ENCODE results near the gene TMEM92.
"Not testable (repeated sequence)": the region's sequence is repeated elsewhere in the genome, so short reads cannot be mapped to it uniquely, and the experiment has no call there.

The TMEM92 gene

GRCh38 chr17:50301891-50302584 lies 27.8 kb downstream of the TMEM92 start:
- peak in 1 of 3 donors; percentile 35 for DNase-seq

DNA sequence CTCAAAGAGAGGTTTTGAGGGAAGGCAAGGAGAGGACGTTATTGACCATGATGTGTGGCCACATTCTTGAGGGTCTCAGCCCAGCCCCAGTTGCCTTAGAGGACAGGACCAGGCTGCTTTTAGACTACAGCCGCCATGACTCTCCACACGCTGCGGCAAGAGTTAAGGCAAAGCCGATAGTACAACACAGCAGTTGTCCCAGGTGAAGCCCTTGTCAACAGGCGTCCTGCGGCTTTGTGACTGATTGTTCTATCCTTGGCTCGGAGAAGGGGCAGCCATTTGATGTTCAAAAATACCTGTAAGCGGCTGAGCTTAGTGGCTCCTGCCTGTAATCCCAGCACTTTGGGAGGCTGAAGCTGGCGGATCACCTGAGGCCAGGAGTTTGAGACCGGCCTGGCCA lies 28.8 kb downstream of the TMEM92 start:
- no peak for DNase-seq

DNA sequence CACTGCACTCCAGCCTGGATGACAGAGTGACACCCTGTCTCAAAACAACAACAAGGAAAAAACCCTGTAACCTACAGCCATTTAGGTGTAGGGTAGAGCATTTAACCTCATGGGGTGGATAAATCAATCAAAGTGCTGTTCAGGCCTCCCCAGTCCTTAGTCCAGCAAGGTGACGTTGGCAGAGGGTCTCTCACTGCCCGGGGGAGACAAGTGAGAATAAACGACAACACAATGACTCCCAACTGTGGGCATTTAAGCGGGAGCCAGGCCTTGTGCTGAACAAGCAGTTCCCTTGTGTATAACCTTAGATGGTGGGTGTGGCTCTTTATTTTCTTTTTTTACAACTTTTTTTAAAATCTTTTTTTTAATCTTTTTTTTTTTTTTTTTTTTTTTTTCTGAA lies 29.3 kb downstream of the TMEM92 start:
- no peak for DNase-seq

DNA sequence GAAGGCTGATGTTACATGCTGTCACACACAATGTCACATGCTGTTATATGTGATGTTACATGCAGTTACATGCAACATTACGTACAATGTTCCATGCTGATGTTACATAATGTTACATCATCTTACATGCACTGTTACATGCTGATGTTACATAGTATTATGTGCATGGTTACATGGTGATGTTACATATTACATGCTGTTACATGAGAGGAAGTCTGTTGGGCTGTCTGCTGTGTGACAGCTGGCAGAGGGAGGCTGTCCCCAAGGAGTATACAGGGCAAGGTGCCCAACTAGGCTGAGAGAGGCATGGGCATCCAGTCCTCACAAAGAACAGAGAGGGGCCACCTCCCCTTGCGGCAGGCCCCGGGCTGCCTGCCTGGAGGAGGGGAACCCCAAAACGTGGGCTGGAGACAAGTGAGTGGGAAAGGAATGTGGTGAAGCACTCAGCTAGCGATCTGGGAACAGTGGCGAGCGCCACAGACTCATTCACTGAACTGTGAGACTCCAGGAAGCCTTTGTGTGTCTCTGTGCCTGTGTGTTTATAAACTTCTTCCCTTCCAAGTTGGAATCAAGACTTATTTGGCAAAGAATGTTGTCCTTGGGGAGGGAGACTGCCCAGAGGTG lies 30.6 kb downstream of the TMEM92 start:
- DNase-seq = no peak

- DNase-seq = no peak
Measured at GRCh38 chr17:50307654-50308053, 33.4 kb downstream of the TMEM92 start.

DNA sequence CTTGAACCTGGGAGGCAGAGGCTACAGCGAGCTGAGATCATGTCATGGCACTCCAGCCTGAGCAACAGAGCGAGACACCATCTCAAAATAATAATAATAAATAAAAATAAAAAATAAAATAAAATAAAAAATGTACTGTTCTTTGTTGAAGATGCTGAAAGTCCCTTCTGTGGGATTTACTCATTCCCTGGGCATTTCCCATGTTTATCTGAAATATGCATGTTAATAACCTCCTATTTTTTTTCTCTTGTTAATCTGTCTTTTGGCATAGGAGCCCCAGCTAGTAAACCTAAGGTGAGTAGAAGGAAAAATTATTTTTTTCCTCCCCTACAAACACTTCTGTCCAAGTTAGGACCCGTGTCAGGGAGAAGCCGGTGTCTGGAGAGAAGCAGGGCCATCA lies 34.4 kb downstream of the TMEM92 start:
- DNase-seq = no peak

GRCh38 chr17:50310455-50311111 lies 36.3 kb downstream of the TMEM92 start:
- no peak for DNase-seq

- DNase-seq = no peak
Measured at GRCh38 chr17:50311112-50311460, 36.8 kb downstream of the TMEM92 start.

DNA sequence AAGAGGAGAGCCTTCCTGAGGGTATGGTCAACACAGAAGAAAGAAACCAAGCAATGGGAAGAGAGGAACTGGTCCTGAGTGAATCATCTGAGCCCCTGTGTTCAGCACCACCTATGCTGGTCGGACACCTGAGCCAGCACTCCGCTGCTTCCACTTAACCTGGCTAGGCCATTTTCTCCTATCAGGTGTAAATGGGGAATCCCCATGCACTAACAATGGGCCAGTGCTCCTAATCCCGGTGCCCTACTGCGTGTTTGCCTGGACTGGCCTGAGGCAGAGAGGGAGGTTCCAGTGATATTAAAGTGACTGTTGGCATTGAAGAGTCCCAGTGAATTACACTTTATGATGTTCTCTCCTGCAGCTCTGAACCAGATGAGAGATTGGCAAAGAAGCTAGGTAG lies 37.2 kb downstream of the TMEM92 start:
- DNase-seq = no peak

DNA sequence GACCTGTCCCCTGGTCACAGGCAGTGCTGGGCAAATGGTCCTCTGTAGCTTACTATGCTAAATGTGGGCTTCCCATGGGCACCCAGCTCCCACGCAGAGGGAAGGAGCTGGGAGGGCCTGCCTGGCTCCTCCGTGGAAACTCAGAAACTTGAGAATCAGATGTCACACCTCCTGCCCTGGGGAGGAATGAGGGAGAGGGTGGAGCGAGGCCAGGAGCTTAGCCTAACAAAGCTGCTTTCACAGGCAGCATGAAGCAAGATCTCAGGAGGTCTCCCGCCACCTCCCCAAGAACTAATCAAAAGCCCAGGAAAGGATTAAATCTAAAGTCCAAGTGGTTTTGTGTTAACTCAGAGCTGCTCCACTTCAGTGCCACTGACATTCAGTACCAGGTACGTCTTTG lies 38.0 kb downstream of the TMEM92 start:
- no peak for DNase-seq

- no peak for DNase-seq
Measured at GRCh38 chr17:50314456-50315011, 40.3 kb downstream of the TMEM92 start.

DNA sequence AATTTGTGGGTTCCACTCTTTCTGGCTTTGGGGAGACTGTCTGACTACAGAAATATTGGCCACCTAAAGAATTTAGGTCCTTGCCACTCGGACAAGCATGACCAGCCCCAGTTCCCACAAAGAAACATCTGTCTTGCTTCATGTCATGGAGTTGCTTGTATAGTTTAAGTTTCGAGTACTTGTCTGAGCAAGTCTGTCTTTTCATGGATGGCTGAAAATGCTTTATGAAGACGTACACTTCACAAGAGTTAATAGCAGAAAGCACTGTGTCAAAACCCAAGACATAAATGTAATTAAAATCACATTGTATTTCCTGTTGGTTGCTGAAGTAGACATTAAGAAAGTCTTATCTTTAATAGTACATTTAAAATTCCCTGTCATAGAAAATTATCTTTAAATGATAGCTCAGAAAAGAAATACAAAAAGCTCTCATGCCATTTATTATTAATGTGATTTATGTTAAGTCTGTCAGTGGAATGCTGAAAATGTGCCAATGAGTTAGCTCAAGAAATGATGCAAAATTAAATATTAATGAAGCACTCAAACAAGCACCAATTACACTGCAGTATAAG lies 41.8 kb downstream of the TMEM92 start:
- DNase-seq = no peak

GRCh38 chr17:50316660-50317059 lies 42.4 kb downstream of the TMEM92 start:
- not testable (repeated sequence) for DNase-seq

DNA sequence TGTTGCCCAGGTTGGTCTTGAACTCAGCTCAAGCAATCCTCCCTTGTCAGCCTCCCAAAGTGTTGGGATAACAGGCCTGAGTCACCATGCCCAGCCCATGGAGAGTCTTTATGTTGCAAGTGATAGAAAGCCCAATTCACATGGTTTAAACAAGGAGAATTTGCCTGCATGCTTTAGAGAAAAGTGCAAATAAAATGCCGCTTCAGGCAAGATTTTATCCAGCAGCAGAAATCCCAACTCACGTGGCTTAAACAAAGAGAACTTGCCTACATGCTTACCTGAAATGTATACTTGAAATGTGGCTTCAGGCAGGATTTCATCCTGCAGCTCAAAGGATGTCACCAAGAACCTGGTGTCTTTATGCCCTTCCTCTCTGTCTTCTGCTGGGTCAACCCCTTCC lies 42.9 kb downstream of the TMEM92 start:
- no peak for DNase-seq

DNA sequence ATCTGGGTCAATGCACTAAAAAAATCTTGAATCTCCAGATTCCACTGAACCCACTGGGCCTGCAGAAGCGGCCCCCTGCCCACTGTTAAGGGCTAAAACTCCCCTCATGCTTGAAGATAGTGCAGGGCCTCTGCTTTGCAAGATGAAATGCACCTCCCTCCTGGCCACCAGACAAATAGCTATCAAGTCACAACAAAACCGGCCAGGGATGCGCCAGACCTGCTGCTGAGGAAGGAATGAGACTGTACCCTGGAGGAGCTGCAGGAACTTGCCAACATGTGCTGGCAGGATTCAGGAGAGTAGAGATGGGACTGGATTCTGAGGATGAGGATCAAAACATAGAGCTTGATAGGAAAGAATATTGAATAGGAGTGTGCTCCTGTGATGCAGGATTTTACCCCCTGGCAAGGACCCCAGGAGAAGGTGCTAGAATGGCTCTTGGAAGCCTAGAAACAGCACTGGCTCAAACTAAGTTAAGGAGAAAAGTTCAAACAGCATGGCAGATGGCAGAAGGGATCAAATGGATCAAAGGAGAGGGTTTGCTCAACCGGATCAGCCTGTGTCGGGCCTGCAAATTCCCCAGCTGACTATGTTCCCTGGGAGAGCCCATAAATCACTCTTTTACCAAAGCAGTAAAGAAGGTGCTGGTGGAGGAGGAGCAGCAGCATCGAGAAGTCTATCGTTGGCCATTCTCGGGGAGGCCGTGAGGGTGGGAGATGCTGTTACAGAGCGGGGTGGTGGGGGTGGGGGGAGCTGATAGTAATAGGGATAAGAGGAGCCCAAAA lies 44.4 kb downstream of the TMEM92 start:
- DNase-seq = no peak

DNA sequence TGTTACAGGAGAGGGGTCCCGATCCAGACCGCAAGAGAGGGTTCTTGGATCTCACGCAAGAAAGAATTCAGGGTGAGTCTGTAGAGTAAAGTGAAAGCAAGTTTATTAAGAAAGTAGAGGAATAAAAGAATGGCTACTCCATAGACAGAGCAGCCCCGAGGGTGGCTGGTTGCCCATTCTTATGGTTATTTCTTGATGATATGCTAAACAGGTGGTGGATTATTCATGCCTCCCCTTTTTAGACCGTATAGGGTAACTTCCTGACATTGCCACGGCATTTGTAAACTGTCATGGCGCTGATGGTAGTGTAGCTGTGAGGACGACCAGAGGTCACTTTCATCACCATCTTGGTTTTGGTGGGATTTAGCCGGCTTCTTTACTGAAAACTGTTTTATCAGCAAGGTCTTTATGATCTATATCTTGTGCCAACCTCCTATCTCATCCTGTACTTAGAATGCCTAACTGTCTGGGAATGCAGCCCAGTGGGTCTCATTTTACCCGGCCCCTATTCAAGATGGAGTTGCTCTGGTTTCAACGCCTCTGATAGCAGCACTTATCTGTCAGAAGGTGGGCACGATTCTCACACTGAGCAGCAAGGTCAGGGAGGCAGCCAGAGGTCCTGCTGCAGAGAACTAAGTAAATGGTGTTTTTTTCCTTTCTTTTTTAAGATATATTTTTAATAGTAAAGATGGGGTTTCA lies 45.2 kb downstream of the TMEM92 start:
- DNase-seq = no peak

DNA sequence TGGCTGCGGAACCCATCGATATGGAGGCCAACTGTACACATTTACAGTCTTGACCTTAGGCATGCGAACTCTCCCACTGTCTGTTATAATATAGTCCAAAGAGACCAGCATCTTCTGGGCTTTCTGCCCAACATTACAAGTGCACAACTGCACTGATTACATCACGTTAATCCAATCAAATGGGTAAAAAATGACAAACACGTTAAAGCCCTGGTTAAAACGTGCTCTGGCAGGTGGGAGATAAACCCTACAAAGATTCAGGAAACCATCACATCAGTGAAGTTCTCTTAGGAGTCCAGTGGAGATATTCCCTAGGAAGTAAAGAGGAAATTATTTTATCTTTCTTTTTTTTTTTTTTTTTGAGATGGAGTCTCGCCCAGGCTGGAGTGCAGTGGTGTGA lies 48.0 kb downstream of the TMEM92 start:
- DNase-seq = no peak

DNA sequence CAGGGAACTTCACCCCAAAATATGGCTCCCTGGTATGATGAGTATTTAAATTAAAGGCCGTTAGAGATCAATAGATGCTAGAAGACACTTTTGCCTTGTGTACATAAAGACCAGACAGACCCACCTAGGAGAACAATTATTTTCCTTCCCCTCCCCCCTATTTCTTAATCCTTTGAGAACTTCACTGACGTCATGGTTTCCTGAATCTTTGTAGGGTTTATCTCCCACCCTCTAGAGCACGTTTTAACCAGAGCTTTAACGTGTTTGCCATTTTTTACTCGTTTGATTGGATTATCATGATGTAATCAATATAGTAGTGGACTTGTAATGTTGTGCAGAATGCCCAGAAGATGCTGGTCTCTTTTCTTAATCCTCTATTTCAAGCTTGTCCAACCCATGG lies 48.8 kb downstream of the TMEM92 start:
- DNase-seq = no peak

DNA sequence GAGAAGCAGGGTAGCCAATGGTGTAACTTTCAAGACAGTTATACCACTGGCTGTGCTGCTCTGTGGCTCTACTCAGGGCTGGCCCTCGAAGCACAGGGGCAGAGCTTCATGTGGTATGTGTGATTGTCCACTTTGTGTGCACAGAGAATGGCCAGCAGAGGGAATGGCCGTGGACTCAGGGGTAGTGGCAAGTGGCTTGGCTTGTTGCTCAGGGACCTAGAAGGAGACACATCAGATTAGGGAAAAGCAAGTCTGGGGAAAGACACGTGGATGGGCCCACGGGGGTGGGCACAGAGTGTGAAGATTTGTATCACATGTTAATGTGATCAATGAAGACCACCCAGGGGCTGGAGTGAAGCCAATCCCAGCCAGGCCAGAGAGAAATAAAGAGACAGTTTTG lies 51.6 kb downstream of the TMEM92 start:
- no peak for DNase-seq

- no peak for DNase-seq
Measured at GRCh38 chr17:50326831-50327364, 52.6 kb downstream of the TMEM92 start.

- no peak for DNase-seq
Measured at GRCh38 chr17:50328363-50329325, 54.4 kb downstream of the TMEM92 start.
